Renal cortical epithelial cell (primary cell): ENCODE results near the gene KCNJ4. TPM values are rescaled to one million over a fixed set of nuclear protein-coding genes. Genes with fewer than 3 reads are reported as not detected.
A peak's percentile ranks its signal among the peaks of the same experiment; 100 is the strongest.
"Not testable (repeated sequence)": the region's sequence is repeated elsewhere in the genome, so short reads cannot be mapped to it uniquely, and the experiment has no call there.

Source experiments
- DNase-seq: peaks from one replicate; pipeline ENCODE4 v3.0.0-alpha.2; 2011; ENCODE audit warnings: low read depth
- total RNA-seq: library from RNA; depleted of rRNA; stranded (reverse); fragments of >200 nt; gene quantifications from 2 replicates; pipeline ENCODE4 v1.2.3, GENCODE V29; 2014

KCNJ4 gene
- total RNA-seq, 1 donor from 2014 or later: not detected

DNA sequence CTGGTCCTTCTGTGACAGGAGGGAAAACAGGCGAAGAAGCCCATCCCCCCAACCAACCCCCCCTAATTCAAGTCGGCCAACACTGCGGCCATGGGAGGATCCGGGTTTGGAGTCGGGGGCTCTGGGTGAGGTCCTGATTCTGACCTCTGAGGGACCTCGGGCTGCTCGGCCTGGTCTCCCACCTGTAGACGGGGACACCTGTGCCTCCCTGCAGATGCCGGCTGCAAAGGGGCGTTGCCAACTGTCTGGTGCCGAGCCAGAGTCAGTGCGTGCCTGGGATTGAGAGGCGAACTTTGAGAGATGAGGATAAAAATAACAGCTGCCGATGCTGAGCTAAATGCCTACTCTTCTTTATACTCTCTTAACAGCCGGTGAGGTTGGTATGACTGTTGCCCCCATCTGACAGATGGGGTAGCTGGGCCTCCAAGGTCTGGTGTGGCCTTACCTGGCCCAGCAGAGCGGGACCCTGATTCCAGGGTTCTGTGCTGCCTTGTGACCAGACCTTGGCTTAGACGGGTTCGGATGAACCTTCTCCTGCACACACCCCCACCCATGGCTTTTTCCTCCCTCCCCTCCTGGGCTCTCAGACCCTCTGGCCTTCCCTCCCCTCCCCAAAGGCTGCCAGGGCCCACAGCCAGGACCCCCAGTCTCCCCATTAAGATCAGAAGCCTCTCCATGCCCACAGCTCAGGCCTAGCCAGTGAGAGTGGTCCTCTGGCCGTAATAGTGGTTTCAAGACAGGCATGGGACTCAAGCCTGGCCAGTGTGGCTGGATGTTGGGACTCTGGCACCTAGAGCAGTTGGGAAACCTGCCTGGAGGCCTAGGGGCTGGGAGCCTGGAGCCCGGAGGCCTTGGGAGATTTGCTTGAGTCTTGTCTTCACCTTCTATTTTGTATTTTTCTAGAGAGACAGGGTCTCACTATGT, 41.7 kb downstream of the KCNJ4 start:
- DNase-seq: no peak

DNA sequence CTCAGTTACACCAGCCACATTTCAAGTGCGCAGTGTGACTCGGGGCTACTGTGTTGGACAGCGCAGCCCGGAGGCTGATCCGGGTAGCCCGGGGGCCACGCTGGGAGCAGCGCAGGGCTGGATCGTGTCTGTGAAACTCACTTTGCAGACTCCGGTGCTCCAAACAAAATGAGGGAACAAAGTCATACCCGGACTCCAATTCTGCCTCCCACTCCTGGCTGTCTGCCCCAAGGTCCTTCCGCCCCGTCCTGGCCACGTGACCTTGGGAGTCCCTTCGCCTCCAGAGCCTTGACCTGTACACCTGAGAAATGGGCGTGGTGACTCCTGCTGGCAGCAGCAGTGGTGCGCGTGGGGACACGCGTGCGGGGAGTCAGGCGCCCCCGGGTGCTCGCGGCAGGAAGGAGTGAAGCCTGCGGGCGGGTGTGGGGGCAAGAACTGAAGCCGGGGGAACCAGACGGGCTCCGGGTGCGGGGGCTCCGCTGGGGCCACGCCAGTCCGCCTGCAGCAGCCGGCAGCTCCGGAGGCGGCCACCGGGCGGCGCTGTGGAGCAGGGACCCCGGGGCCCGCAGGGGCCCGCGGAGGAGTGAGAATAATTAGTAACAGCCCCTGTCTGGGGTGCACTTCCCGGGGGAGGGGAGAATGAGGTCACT, 42.4 kb downstream of the KCNJ4 start:
- DNase-seq: no peak

DNA sequence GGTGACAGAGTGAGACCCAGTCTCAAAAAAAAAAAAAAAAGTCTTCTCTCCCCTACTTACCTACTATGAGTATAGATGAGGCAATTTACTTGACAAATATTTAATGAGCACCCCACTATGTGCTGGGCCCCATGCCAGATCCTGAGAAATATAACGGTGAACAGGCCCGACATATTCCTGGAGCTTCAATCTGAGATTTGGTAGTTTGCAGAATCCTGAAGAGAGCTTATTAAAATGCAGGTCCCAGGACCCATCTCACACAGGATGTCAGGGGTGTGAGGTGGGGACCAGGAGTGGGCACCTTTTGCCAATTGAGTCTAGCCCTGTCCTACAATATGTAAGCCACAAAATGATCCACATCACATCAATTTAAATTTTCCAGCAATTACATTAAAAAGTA, 44.0 kb downstream of the KCNJ4 start:
- no peak for DNase-seq

DNA sequence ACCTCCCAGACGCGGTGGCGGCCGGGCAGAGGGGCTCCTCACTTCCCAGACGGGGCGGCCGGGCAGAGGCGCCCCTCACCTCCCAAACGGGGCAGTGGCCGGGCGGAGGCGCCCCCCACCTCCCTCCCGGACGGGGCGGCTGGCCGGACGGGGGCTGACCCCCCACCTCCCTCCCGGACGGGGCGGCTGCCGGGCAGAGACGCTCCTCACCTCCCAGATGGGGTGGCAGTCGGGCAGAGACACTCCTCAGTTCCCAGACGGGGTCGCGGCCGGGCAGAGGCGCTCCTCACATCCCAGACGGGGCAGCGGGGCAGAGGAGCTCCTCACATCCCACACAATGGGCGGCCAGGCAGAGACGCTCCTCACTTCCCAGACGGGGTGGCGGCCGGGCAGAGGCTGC, 45.1 kb downstream of the KCNJ4 start:
- DNase-seq: not testable (repeated sequence)

DNA sequence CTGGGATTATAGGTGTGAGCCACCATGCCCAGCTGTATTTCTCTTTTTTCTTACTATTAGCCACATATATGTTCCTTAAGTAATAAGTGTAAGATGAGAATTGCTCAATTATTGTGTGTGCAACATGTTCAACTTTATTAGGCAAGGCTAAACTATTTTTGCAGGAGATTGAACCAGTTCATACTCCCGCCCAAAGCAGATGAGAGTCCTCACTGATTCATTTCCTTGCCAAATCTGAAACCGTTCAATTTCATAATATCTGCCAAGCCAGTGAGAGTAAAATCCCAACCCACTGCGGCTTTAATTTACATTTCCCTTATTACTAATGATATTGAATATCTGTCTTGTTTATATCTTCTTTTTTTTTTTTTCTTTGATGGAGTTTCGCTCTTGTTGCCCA, 48.4 kb downstream of the KCNJ4 start:
- DNase-seq: no peak

DNA sequence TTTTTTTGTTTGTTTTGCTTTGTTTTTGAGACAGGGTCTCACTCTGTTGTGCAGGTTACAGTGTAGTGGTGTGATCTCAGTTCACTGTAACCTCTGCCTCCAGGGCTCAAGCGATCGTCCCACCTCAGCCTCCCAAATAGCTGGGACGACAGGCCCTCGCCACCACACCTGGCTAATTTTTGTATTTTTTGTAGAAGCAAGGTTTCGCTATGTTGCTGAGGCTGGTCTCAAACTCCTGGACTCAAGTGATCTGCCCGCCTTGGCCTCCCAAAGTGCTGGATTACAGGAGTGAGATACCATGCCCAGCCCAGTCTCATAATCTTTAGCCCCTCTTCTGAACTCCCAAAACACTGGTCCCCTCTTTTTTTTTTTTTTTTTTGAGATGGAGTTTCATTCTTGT, 50.6 kb downstream of the KCNJ4 start:
- DNase-seq: no peak

DNA sequence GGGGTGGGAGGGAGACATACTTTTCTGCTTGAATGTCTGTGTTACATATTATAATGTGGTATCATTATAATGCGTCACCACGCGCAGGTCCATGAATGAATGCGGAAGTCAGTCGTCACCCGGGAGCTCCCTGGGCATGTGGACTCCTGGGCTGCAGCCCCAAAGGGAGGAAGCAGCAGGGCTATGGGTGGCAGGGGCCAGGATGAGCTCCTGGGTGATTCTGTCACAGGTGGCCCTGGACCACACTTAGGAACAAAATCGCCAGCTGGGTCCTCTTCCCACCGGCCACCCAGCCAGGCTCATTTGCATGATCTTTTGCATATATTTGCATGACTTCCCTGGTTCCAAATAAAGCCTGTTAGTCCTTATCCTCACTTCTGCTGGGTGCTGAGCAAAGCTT, 51.2 kb downstream of the KCNJ4 start:
- DNase-seq: peak; percentile 49

DNA sequence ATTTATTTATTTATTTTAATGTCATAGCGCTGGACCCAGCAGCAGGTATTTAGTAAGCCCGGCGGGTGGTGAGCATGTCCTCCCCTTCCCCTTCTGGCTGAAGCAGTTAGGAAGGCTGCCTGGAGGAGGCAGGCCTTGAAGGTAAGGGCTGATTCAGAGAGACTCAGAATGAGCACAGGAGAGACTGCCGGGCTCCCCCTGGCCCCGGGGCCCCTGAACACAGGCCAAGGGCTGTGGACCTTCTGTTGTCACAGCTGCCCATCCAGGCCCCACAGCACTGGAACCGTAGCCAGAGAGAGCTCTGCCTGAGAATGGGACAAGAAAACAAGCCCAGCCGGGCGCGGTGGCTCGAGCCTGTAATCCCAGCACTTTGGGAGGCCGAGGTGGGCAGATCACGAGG, 52.8 kb downstream of the KCNJ4 start:
- no peak for DNase-seq

DNA sequence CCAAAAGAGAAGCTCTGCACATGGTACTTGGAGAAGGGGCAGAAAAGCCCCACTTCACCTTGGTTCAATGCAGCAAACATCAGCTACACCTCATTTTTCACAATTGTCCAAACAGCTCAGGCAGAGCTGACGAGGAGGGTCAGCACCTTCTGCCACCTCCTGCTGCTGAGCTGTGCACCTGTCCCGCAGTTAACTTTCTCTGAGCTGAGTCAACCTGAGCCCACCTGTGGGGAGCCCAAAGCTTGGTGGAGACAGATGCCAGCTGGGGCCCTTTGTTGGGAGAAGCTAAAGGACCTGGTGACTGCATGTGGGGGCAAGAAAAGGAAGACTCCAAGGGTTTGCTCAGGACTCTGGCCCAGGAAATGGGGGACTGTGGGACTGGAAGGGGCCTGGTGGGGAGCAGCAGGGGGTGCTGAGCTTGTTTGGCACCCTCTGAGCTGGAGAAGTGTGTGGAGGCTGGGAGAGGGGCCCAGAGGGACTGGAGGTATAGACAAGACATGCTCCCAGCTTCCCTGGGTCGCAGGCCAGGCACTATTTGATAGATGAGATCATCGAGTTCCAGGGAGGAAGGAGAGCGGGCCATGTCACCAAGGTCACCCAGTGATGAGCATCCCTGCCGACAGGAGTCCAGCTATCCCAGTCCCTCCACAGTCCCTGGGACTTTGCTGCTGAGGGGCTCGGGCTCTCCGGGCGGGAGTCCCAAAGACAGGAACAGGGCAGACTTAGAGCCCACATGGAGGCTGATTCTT, 53.5 kb downstream of the KCNJ4 start:
- no peak for DNase-seq

DNA sequence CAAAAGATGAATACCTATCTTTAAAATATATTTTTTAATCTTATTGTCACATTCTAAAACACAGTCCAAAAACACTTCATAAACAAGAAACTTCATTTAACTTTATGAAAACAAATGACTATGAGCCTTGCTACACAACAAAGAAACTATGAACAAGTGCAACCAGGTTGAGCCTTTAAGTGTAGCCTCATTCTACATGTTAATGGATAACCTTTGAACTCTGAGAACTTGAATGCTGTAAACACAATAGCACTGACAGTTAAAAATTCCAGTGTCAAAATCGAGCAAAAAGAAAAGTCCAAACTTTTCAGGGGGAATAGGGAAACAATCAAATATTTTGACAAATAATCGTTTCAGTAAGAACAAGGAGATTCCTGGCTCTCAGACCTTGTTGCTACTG, 54.7 kb downstream of the KCNJ4 start:
- DNase-seq: peak; percentile 43

DNA sequence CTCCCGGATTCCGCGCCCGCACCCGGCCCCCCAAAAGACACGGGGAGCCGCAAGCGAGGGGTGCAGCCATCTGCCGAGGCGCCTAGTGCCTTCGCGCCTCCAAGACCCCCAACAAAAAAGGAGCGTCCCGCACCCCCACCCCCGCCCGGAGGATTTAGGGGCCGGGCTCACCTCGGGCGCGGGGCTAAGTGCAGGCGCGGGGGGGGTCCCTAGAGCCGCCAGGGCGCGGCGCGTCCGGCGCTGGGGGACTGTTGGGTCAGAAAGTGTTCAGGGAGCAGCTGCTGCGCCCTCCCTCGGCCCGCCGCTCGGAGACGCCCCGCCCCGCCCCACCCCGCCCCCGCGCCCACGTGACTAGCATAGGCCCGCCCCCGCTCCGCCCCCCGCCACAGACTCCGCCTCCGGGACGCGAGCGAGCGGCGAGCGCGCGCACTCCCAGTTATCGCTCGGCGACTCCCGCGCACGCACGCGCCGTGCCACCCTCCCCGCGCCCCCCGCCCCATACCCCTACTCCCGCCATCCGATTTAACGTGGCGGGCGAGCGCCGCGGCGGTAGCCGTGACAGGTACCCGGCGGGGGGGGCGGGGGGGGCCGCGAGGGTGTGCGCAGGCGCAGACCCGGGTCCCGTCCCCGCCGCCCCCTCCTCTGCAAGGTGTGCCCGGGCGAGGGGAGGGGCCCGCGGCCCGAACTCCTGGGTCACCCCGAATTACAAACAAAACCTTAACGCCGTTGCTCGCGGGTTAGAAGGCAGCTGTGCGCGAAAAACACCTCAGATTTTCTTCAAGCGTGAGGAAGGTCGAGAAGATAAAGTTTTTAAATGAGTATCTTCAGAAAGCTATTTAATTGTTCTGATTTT, 56.2 kb downstream of the KCNJ4 start:
- DNase-seq: peak; percentile 5

DNA sequence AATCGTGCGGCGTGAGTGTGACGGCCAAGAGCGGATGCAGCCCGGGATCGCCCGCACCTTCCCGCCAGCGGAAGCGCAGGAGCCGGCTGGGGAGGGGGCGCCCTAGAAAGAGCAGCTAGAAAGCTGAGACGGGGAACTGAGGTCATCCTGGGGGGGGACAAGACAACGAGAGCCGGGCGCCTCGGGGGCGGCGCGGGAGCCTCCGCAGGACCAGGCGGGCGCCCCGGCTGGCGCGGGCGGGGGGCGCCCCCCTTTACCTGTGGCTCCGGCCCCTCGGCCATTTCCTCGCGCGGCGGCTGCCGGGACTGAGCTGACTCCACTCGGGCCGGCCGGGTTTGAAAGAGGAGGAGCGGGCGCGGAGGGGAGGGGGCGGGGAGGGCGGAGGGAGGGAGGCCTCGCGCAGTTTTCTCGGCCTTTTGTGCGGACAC, 56.8 kb downstream of the KCNJ4 start:
- not testable (repeated sequence) for DNase-seq

DNA sequence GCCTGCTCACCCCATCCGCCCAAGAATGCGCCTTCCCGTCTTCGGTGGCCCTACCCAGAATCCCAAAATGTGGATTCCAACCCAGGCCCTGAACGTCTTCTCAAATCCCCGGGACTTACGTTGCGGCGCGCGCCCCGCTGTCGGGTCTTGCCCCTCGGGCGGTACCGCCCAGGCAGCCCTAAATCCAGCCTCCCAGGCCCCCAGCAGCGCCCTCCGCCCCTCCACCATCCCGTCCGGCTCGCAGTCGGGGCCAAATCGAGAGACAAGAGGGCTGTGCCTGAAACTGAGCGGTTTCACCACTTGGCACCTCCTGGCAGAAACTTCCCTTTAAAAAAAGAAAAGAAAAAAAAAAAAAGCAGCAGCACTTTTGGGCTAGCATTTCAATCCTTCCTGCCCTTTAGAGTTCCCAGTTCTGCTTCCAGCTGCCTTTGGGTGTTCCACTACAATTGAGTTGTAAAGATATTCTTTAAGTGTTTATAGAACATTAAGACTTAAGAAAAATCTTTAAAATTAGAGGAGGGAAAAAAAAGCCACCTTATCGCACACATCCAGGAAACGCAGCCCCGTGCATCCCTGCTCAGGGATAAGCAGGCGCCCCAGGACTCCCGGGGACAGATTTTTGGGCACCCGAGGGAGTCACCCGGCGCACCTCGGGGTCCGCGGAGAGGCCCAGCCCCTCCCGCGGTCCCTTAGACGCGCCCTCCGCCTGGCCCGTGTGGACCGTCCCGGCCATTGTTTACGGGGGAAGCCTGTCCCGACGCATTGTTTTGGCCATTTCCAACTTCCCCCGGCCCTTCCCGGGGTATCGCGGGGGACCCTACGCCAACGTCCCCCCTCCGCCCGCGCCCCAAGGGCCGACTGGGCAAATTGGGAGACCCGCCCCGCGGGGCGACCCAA, 57.6 kb downstream of the KCNJ4 start:
- no peak for DNase-seq

DNA sequence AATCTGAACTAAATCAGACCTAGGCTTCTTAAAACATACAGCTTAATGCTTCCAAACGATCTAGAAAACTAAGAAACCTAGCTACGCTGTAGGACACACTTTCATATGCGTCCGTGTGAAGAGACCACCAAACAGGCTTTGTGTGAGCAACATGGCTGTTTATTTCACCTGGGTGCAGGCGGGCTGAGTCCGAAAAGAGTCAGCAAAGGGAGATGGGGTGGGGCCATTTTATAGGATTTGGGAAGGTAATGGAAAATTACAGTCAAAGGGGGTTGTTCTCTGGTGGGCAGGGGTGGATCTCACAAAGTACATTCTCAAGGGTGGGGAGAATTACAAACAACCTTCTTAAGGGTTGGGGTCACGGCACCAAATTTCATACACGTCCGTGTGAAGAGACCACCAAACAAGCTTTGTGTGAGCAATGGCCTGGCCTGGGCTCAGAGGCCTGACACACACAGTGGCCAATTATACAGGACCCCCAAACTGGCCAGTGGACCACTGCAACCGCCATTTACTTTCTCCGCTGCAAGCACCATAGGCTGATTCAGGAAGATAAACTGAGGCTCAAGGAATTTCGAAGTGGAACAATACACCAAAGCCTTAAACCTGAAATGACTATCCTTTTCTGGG, 58.4 kb downstream of the KCNJ4 start:
- not testable (repeated sequence) for DNase-seq

DNA sequence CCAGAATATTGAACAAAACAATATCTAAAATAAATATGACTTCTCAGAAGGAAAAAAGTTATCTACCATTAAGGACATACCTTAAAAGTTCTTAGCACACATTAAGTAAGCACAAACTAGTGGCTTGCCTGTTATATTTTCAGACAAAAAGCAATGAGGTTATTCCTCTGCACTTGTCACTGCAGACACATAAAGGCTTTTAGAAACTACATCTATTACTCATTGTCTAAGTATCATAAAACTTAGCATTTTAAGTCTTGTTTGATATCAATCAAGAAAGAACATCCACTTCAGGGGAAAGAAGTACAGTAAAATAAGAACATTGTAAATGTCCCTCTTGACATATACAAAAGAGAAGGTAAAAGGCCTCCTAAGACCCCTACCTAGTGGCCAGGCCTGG, 59.1 kb downstream of the KCNJ4 start:
- DNase-seq: peak; percentile 49

DNA sequence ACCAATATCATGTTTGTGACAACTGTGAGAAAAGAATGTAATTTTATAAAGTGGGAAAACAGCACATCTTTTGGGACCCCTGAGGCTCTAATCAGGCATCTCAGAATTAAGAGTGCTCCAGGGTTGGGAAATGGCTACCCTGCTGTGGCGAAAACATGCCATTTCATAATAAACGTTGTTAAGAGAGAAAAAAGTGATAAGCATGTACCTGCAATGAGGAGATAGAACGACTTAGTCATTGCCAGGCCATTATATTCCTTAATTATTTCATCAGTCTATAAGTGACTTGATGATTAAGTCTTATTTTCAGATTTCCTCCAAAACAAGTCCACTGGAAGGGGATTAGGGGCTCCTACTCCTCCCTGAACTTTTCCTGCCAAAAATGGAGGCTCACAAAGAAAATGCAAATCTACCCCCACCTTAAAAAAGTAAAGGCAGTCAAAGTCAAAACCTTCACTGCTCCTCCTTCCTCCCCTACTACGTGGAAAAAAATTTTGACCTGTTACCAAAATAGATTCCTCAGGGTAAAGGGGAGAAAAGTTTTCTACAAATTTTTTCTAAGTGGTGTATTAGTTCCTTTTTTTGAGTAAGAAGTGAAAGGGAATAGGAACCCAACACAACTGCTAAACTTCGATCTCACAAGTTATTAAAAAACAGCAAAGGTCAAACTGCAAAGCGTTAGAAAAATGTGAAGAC, 59.9 kb downstream of the KCNJ4 start:
- not testable (repeated sequence) for DNase-seq

DNA sequence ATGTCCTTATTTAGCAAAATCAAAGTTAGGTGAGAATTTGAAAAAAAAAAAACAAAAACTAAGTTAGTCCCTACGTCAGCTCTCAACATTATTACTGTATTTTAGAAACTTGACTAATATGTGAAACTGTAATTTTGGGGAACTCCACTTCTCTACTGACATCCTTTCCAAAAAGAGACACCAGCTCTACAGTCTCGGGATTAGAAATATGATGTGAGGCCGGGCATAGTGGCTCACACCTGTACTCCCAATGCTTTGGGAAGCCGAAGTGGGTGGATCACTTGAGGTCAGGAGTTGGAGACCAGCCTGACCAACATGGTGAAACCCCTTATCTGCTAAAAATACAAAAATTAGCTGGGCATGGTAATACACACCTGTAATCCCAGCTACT, 65.6 kb downstream of the KCNJ4 start:
- not testable (repeated sequence) for DNase-seq

DNA sequence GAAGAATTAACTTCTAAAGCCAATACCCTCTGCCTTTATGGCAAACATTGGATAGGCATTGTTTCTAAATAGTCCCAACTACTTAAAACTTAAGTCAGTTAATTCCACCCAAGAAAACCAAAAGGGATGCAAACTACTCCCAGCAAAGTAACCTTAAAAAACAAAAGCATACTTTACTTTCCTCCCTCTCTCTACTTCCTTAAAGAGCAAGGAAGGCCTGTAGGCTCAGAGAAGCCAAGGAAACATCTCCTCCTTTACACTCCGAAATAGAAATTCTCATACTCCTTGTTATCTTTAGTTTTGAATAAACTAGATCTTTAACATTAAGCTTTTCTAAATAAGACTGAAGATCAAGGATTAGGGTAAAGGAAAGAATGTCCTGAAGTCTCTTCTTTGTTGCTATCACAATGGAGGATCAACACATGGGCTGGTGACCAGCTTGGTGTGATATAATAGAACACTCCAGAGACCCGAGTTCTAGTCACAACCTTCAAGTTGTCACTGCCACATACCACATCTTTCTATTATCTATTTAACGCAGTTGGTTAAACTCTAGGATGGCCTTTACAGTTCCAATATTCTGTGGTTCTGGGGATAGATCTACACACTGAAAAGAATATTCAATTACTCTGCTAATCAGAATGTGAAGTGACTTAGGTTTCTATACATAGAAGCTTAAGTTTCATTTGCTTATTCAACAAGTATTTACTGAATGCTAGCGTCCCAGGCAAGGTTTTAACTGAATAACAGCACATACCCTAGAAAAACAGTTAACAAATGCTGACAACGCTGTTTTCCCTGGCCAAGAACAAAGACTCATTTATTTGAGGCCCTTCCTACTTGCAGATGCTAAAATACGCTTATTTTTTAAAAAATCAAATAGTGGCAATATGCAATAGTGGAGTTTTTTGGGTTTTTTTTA, 66.2 kb downstream of the KCNJ4 start:
- not testable (repeated sequence) for DNase-seq
